Right lobe of liver (tissue), 6 donors: ENCODE measurements around the gene TSPAN9. TPM values are rescaled to one million over a fixed set of nuclear protein-coding genes. Genes with fewer than 3 reads are reported as not detected.

Experiments
- ATAC-seq, 4 donors: fragments of 200-7000 bp; cut with Tn5 transposase; one replicate each; pipeline ENCODE4 v1.9.1; 2020; ENCODE audit warnings: mild to moderate bottlenecking in 4 of 4, moderate library complexity in 4 of 4
- DNase-seq, 3 donors: peaks; one replicate each; pipeline ENCODE4 v3.0.0-alpha.2; 2020
- H3K27ac ChIP-seq, 3 donors: fragments of 200-600 bp; one replicate each; pipeline ENCODE4 v1.8.0; 2022
- H3K27me3 ChIP-seq, 2 donors: fragments of 200-600 bp; one replicate each; pipeline ENCODE4 v1.8.0; 2022
- H3K36me3 ChIP-seq, 4 donors: fragments of 200-600 bp; sonication (generic) in 1 of 4; one replicate each; pipeline versions ENCODE4 v1.5.1 to v1.8.0; 2017 to 2022; ENCODE audit warnings: control low read depth in 1 of 4
- H3K4me1 ChIP-seq, 4 donors: fragments of 200-600 bp; sonication (generic) in 1 of 4; one replicate each; pipeline versions ENCODE4 v1.5.1 to v1.8.0; 2017 to 2022; ENCODE audit warnings: control low read depth in 1 of 4
- H3K4me3 ChIP-seq, 3 donors: fragments of 200-600 bp; one replicate each; pipeline ENCODE4 v1.8.0; 2022
- H3K9me3 ChIP-seq, 4 donors: fragments of 200-600 bp; sonication (generic) in 1 of 4; one replicate each; pipeline versions ENCODE4 v1.5.1 to v1.8.0; 2017 to 2022; ENCODE audit warnings: control low read depth in 1 of 4
- POLR2A ChIP-seq: fragments of 450-650 bp; IDR thresholded peaks from one replicate; pipeline ENCODE4 v1.6.1; 2017; ENCODE audit warnings: antibody characterized with exemption, mild to moderate bottlenecking
- WGBS: methylation state at CpG from one replicate; pipeline ENCODE4 v1.1.6; 2018; ENCODE audit warnings: low coverage, low lambda C conversion rate; ENCODE audit not compliant: insufficient coverage; ENCODE audit errors: missing lambda C conversion rate; 5-methylcytosine and 5-hydroxymethylcytosine counted together
- intact Hi-C, 2 donors: fragments of 100-400 bp; cut with DNase I; formaldehyde crosslinking; loops; one replicate each; pipeline versions ENCODE4 v1.11.2 to v1.14.1; 2022
- total RNA-seq, 6 experiments: library from RNA; depleted of rRNA in 2 of 6; stranded (reverse); fragments of >200 nt in 2 of 6; fragmentation: NEBNext Ultra II Directional in 3 of 6; extraction: Animal tissue kit (Norgen Biotek cat#: 25700) in 3 of 6; gene quantifications; one replicate each; pipeline versions ENCODE4 v1.1.0 to v1.2.4, GENCODE V29; 2016 to 2023
- TF ChIP-seq, protein P1 (sequence below), 4 donors: fragments of 200-600 bp in 3 of 4; fragments of 450-650 bp in 1 of 4; IDR thresholded peaks; one replicate each; pipeline versions ENCODE4 v1.5.1 to v1.8.0; 2016 to 2022; ENCODE audit warnings: antibody characterized with exemption in 4 of 4, mild to moderate bottlenecking in 2 of 4
- donor health status: DM: no; HTN: yes; CAD: no.
- donor health status: DM: no; HTN: no; CAD: no.
- donor health status: DM: no; HTN: no; CAD: no.
- donor health status: DM: no; HTN: yes; CAD: no.
- donor health status: DM: no; HTN: yes; CAD: no.

The TSPAN9 gene
- total RNA-seq, 6 experiments from 2014 or later: 23.7 to 53.2 (median 39.8) TPM

GRCh38 chr12:3134126-3134525, 56.9 kb downstream of the TSPAN9 start:
- Histone ChIP-seq H3K36me3 (no peaks in the 10 kb centered on the region), H3K9me3 (no peaks in the 10 kb centered on the region), H3K4me3 (no peak overlapping the region), H3K27me3 (no peaks in the 10 kb centered on the region), H3K27ac (no peak overlapping the region), H3K4me1 (peaks cover 0 to 34% (median 12%) of the 10 kb centered on the region in 4 donors)
- ATAC-seq: no peak
- intact Hi-C loops: loop anchor here in 1 of 2 donors (10.0 kb wide), 1 partner anchor 59 kb away; the partner anchor contains the start of gene TSPAN9
- DNase-seq: no peak
- WGBS: 45% methylated on average over 5 of the region's 6 CpGs
- TF ChIP-seq, protein P1, sequence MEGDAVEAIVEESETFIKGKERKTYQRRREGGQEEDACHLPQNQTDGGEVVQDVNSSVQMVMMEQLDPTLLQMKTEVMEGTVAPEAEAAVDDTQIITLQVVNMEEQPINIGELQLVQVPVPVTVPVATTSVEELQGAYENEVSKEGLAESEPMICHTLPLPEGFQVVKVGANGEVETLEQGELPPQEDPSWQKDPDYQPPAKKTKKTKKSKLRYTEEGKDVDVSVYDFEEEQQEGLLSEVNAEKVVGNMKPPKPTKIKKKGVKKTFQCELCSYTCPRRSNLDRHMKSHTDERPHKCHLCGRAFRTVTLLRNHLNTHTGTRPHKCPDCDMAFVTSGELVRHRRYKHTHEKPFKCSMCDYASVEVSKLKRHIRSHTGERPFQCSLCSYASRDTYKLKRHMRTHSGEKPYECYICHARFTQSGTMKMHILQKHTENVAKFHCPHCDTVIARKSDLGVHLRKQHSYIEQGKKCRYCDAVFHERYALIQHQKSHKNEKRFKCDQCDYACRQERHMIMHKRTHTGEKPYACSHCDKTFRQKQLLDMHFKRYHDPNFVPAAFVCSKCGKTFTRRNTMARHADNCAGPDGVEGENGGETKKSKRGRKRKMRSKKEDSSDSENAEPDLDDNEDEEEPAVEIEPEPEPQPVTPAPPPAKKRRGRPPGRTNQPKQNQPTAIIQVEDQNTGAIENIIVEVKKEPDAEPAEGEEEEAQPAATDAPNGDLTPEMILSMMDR (IDR thresholded peaks at IDR 0.05): no peak
- no peak for TF ChIP-seq POLR2A

DNA sequence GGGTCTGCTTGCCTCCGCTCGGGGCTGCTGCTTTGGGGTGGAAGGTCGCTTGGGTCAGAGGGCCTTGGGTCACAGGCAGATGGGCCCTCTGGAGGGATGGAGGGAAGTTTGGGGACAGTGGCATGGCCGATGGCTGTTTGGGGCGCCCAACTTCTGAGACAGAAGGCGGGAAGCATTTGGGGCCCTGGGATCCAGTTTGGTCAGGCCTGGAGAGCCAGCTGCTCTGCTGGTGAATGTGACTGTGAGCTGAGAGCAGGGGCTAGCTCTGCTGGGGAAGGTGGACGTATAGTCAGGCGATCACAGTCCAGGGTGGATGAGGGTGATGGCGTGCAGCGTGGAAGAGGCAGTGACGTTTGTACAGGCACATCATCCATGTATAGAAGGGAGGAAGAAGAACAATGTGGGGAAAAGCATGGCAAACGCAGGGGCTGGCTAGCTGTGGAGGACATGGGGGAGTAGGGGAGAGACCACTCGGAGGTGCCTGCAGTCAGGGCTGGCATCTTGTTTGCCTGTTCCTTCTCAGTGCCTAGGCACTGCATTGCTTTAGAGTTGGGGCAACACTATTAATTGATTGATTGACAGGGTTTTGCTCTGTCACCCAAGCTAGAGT, 57.5 kb downstream of the TSPAN9 start:
- intact Hi-C loops: loop anchor here (5.0 to 10.0 kb wide), 3 partner anchors 60 to 148 kb away; partner anchors contain the start of gene TSPAN9 (in 1 of the 2)
- Histone ChIP-seq H3K4me3 (no peak overlapping the region), H3K27ac (no peak overlapping the region), H3K4me1 (peaks cover 0 to 34% (median 12%) of the 10 kb centered on the region in 4 donors), H3K36me3 (no peaks in the 10 kb centered on the region), H3K9me3 (no peaks in the 10 kb centered on the region), H3K27me3 (no peaks in the 10 kb centered on the region)
- DNase-seq (no peak), ATAC-seq (no peak)
- TF ChIP-seq, protein P1 (IDR thresholded peaks at IDR 0.05): no peak
- TF ChIP-seq POLR2A: no peak
- 85% methylated on average over 13 of the region's 13 CpGs for WGBS

DNA sequence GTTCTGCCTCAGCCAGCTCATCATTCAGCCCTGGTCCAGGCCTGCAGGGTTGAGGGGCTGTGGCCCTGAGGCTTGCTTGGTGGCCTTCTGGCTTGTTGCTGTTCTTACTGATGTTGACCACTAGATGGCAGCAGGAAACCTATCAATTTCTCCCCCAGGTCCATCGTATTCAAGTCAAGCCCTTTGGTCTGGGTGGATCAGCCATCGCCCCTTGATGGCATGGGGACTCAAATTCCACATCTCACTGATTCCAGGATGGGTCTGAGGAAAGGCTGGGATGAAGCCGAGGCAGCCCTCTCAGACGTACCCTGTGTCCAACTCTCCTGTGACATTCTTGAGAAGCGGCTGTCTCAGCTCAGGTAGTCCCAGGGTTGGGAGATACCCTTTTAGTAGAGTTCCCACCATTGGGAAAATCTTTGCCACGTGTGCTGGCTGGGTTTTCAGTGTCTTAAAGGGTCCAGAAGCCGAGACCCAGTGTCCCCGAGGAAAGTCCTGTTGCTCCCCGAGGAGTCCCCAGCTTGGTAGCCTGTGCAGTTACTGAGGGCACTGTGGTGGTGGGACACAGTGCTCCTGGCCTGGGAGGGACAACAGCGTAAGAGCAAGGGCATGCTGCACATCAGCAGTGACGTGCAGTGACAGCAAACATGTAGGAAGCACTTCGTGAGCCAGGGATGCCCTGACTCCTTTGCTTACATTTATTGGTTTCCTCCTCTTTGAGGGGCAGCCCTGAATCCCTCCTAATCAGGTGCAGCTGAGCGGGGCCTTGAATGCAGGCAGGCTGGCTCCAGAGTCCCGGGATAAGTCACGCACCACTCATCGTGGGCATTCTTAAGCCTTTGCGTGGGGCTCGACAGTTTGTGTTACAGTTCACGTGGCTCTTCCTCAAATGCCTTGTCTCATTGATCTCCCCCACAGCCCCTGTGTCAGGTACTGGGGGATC, 58.6 kb downstream of the TSPAN9 start:
- no peak for TF ChIP-seq POLR2A
- TF ChIP-seq, protein P1 (IDR thresholded peaks at IDR 0.05): peak; percentile 67 to 80 (median 74)
- H3K36me3 ChIP-seq: no peaks in the 10 kb centered on the region
- peak; percentile 71 to 78 (median 74) for ATAC-seq
- DNase-seq: no peak
- H3K27me3 ChIP-seq: no peaks in the 10 kb centered on the region
- WGBS: 93% methylated on average over 3 of the region's 19 CpGs
- intact Hi-C loops: loop anchor here (5.0 to 10.0 kb wide), 3 partner anchors 61 to 147 kb away; partner anchors contain the start of gene TSPAN9 (in 1 of the 2)
- H3K9me3 ChIP-seq: no peaks in the 10 kb centered on the region
- H3K4me1 ChIP-seq: peaks cover 0 to 29% (median 6%) of the 10 kb centered on the region in 4 donors
- no peak overlapping the region for H3K27ac ChIP-seq
- no peak overlapping the region for H3K4me3 ChIP-seq

GRCh38 chr12:3136641-3137267, 59.6 kb downstream of the TSPAN9 start:
- no peaks in the 10 kb centered on the region for H3K27me3 ChIP-seq
- H3K9me3 ChIP-seq: no peaks in the 10 kb centered on the region
- H3K4me1 ChIP-seq: peaks cover 0 to 19% (median 2%) of the 10 kb centered on the region in 4 donors
- ATAC-seq (no peak), DNase-seq (no peak)
- TF ChIP-seq, protein P1 (IDR thresholded peaks at IDR 0.05): no peak
- no peak for TF ChIP-seq POLR2A
- no peaks in the 10 kb centered on the region for H3K36me3 ChIP-seq
- 73% methylated on average over 7 of the region's 12 CpGs for WGBS
- no peak overlapping the region for H3K4me3 ChIP-seq
- H3K27ac ChIP-seq: no peak overlapping the region
- intact Hi-C loops: loop anchor here (5.0 to 10.0 kb wide), 3 partner anchors 62 to 146 kb away; partner anchors contain the start of gene TSPAN9 (in 1 of the 2)
